Hepatocyte (in vitro differentiated cells): ENCODE results near the gene MSI2. TPM values are rescaled to one million over a fixed set of nuclear protein-coding genes. Genes with fewer than 3 reads are reported as not detected.

Experiments used
- DNase-seq: peaks from one replicate; pipeline ENCODE4 v3.0.0-alpha.2; 2016; ENCODE audit warnings: low spot score
- H2AFZ ChIP-seq: fragments of 200-600 bp; sonication (generic); 2 replicates; pipeline ENCODE4 v1.6.0; 2016; ENCODE audit warnings: antibody characterized with exemption, mild to moderate bottlenecking
- H3K27ac ChIP-seq: fragments of 200-600 bp; sonication (generic); 2 replicates; pipeline ENCODE4 v1.5.1; 2016; ENCODE audit warnings: mild to moderate bottlenecking
- H3K27me3 ChIP-seq: fragments of 200-600 bp; sonication (generic); 2 replicates; pipeline ENCODE4 v1.6.1; 2016
- H3K36me3 ChIP-seq: fragments of 200-600 bp; sonication (generic); replicated peaks from 2 replicates; pipeline ENCODE4 v1.5.1; 2016; ENCODE audit warnings: low read depth; ENCODE audit not compliant: insufficient read depth
- H3K4me1 ChIP-seq: fragments of 200-600 bp; sonication (generic); 2 replicates; pipeline ENCODE4 v1.5.1; 2016; ENCODE audit warnings: mild to moderate bottlenecking, moderate library complexity; ENCODE audit not compliant: insufficient read depth
- H3K4me2 ChIP-seq: fragments of 200-600 bp; sonication (generic); 2 replicates; pipeline ENCODE4 v1.6.0; 2016
- H3K4me3 ChIP-seq: fragments of 200-600 bp; sonication (generic); 2 replicates; pipeline ENCODE4 v1.5.1; 2016; ENCODE audit warnings: mild to moderate bottlenecking
- H3K79me2 ChIP-seq: fragments of 200-600 bp; sonication (generic); 2 replicates; pipeline ENCODE4 v1.6.0; 2017; ENCODE audit warnings: mild to moderate bottlenecking
- H3K9me2 ChIP-seq: fragments of 200-600 bp; sonication (generic); replicated peaks from 2 replicates; pipeline ENCODE4 v1.6.0; 2017; ENCODE audit warnings: mild to moderate bottlenecking; ENCODE audit not compliant: insufficient read depth
- H3K9me3 ChIP-seq: fragments of 200-600 bp; sonication (generic); 2 replicates; pipeline ENCODE4 v1.5.1; 2016; ENCODE audit warnings: low read depth, mild to moderate bottlenecking
- H4K20me1 ChIP-seq: fragments of 200-600 bp; sonication (generic); 2 replicates; pipeline ENCODE4 v1.6.0; 2016; ENCODE audit warnings: mild to moderate bottlenecking; ENCODE audit not compliant: insufficient read depth, poor library complexity, severe bottlenecking
- CTCF ChIP-seq: fragments of 200-600 bp; sonication (generic); IDR thresholded peaks from 2 replicates; pipeline ENCODE4 v1.5.1; 2016; ENCODE audit warnings: antibody characterized with exemption, mild to moderate bottlenecking; ENCODE audit not compliant: poor library complexity
- EZH2 ChIP-seq: fragments of 200-600 bp; sonication (generic); IDR thresholded peaks from 2 replicates; pipeline ENCODE4 v1.6.1; 2016; ENCODE audit warnings: antibody characterized with exemption, mild to moderate bottlenecking, borderline replicate concordance
- EZH2phosphoT487 ChIP-seq: fragments of 200-600 bp; sonication (generic); IDR thresholded peaks from one replicate; pipeline ENCODE4 v1.6.1; 2018; ENCODE audit warnings: antibody characterized with exemption, mild to moderate bottlenecking, low read depth, moderate library complexity; ENCODE audit not compliant: unreplicated experiment, severe bottlenecking
- WGBS: methylation state at CpG from one replicate; pipeline ENCODE4 v1.1.6; 2016; ENCODE audit warnings: low lambda C conversion rate; ENCODE audit errors: missing lambda C conversion rate; 5-methylcytosine and 5-hydroxymethylcytosine counted together
- polyA plus RNA-seq: library from polyadenylated mRNA; unstranded; fragments of >200 nt; fragmentation: Nextera tagmentation; extraction: Ambion mirVana; gene quantifications from 2 replicates; pipeline ENCODE4 v1.2.1, GENCODE V29; 2016
- total RNA-seq: library from RNA; depleted of rRNA; stranded (reverse); fragments of >200 nt; gene quantifications from 2 replicates; pipeline ENCODE4 v1.2.3, GENCODE V29; 2014

MSI2 gene
- total and polyA plus RNA-seq, 2 experiments from 2014 or later: 16.1 to 60.6 TPM

- TF ChIP-seq EZH2phosphoT487 (no peak), CTCF (no peak), EZH2 (no peak)
Measured at GRCh38 chr17:57332501-57332900, 76.2 kb downstream of the MSI2 start.

GRCh38 chr17:57335195-57335792 lies 79.0 kb downstream of the MSI2 start:
- Histone ChIP-seq H3K79me2 (peaks cover 86% of the 10 kb centered on the region), H3K4me3 (no peak overlapping the region), H3K4me1 (no peaks in the 10 kb centered on the region), H2AFZ (no peak overlapping the region), H3K27me3 (no peaks in the 10 kb centered on the region), H3K9me2 (no peaks in the 10 kb centered on the region), H3K36me3 (no peaks in the 10 kb centered on the region), H3K9me3 (no peaks in the 10 kb centered on the region), H3K27ac (no peak overlapping the region), H3K4me2 (no peak overlapping the region), H4K20me1 (peaks cover 7% of the 10 kb centered on the region)
- WGBS: 97% methylated on average over 7 of the region's 7 CpGs
- DNase-seq: no peak
- TF ChIP-seq EZH2phosphoT487 (no peak), EZH2 (no peak), CTCF (no peak)

More at GRCh38 chr17:57332501-57332900, 76.2 kb downstream of the MSI2 start:
- Histone ChIP-seq H4K20me1 (peaks cover 3% of the 10 kb centered on the region), H3K27ac (no peak overlapping the region), H2AFZ (no peak overlapping the region), H3K27me3 (no peaks in the 10 kb centered on the region), H3K36me3 (no peaks in the 10 kb centered on the region), H3K4me2 (no peak overlapping the region), H3K79me2 (peaks cover 80% of the 10 kb centered on the region), H3K9me3 (no peaks in the 10 kb centered on the region), H3K4me3 (no peak overlapping the region), H3K9me2 (no peaks in the 10 kb centered on the region), H3K4me1 (no peaks in the 10 kb centered on the region)
- 93% methylated on average over 5 of the region's 5 CpGs for WGBS
- no peak for DNase-seq

- H3K27ac ChIP-seq: no peak overlapping the region
- 93% methylated on average over 12 of the region's 12 CpGs for WGBS
- no peak for TF ChIP-seq CTCF
- TF ChIP-seq EZH2: no peak
- no peak for TF ChIP-seq EZH2phosphoT487
Measured at GRCh38 chr17:57337390-57337789, 81.1 kb downstream of the MSI2 start.

More at GRCh38 chr17:57337390-57337789, 81.1 kb downstream of the MSI2 start:
- H3K4me3 ChIP-seq: no peak overlapping the region
- H4K20me1 ChIP-seq: peaks cover 7% of the 10 kb centered on the region
- H3K36me3 ChIP-seq: no peaks in the 10 kb centered on the region
- H3K4me2 ChIP-seq: no peak overlapping the region
- H3K27me3 ChIP-seq: no peaks in the 10 kb centered on the region
- peaks cover 78% of the 10 kb centered on the region for H3K79me2 ChIP-seq
- no peaks in the 10 kb centered on the region for H3K9me2 ChIP-seq
- no peak for DNase-seq
- no peak overlapping the region for H2AFZ ChIP-seq
- no peaks in the 10 kb centered on the region for H3K9me3 ChIP-seq
- H3K4me1 ChIP-seq: peaks cover 6% of the 10 kb centered on the region
